ENCODE results near the gene MRPL37.
"Not testable (repeated sequence)": the region's sequence is repeated elsewhere in the genome, so short reads cannot be mapped to it uniquely, and the experiment has no call there.

Gene MRPL37

DNA sequence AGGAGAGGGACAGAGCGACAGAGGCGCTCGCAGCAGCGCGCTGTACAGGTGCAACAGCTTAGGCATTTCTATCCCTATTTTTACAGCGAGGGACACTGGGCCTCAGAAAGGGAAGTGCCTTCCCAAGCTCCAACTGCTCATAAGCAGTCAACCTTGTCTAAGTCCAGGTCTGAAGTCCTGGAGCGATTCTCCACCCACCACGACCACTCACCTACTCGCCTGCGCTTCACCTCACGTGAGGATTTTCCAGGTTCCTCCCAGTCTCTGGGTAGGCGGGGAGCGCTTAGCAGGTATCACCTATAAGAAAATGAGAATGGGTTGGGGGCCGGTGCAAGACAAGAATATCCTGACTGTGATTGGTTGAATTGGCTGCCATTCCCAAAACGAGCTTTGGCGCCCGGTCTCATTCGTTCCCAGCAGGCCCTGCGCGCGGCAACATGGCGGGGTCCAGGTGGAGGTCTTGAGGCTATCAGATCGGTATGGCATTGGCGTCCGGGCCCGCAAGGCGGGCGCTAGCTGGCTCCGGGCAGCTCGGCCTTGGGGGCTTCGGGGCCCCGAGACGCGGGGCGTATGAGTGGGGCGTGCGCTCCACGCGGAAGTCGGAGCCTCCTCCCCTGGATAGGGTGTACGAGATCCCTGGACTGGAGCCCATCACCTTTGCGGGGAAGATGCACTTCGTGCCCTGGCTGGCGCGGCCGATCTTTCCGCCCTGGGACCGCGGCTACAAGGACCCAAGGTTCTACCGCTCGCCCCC, at the start of gene MRPL37, which contains the start of gene CYB5RL:
Gene MRPL37, plus strand, starts transcription at position 403 of the 754 bp plus-strand sequence. Its CDS starts 77 bp downstream, at position 480.
Gene CYB5RL, minus strand, starts transcription at position 266 of the 754 bp plus-strand sequence. CDS start 4,414 bp downstream, outside the sequence.
- peak; percentile 84 for DNase-seq (ENCODE audit: low read depth)

DNA sequence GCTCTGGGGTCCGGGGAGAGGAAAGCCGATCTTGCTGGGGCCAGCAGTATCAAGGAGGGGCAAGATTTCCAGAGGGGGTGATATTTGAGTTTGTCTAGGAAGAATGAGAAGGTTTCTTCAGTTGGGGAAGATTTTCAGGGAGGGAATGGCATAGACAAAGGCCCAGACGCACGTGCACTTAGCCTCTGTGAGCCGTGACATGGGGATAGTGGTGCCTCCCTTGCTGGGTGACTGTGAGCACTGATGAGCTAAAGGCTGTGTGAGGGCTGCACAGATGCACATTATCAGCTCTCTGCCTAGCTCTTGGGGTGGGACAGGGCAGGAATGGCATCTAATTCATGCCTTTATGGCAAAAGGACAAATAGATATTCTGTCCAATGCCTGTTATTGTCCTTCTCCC, 49.0 kb upstream of the MRPL37 start:
- no peak for DNase-seq (ENCODE audit: low read depth)

DNA sequence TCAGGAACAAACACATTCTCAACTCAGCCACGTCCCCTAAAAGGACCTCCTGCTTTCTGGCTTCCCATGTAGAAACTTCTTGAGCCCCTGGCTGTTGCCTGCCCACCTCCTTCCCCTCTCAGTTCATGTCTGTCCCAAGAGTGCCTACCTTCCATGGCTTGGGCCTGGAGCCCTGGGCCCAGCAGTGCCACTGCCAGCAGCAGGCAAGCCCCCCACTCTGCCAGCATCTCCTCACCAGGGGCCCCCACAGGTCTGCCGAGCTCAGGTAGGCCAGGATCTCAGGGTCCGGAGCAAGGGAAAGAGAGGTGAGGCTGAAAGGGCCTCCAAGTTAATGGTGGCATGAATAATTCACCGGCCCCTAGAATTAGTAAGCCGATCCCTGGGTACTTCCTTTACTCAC, 47.3 kb upstream of the MRPL37 start, which contains the start of gene CDCP2:
Gene CDCP2, minus strand, starts transcription at position 305 of the 400 bp plus-strand sequence. Its CDS starts 78 bp downstream, at position 227.
- no peak for DNase-seq (ENCODE audit: low read depth)

DNA sequence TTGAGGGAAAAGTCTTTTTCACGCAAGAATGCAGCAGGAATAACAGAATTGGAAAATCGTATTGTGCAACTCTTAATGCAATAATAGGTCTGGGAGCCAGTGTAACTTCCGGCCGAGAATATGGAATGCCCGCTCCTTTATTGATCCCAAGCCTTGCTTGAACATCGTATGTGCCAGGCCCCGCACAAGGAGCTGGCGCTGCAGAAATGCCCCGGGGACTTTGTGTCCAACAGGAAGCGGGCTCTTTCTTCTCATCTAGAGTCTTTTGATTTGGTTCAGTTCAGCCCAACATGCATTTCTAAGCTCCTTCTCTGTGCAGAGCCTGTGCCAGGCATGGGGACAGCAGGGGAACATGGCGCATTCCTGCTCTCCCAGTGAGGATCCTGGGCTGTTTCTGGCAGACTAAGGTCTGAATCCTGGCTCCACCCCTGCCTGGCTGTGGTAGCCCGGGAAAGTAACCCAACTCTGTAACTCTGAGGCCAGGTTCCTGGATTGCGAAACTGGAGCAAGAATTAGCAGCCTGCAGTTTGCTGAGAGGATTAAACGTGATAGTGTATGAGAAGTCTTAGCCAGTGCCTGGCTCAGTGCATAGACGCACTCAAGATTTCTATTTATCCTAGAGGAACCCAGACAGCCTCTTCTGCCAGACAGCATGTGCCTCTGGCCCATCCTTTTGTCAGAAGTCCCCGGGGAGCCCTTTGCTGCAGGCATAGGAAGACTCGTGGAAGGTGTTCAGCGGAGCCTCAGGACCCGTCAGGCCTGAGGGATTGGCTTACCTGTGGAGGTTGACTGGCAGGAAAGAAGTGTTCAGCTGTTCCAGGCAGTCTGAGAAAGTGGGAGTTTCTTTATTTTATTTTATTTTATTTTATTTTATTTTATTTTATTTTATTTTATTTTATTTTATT, 46.2 kb upstream of the MRPL37 start:
- no peak for DNase-seq (ENCODE audit: low read depth)

DNA sequence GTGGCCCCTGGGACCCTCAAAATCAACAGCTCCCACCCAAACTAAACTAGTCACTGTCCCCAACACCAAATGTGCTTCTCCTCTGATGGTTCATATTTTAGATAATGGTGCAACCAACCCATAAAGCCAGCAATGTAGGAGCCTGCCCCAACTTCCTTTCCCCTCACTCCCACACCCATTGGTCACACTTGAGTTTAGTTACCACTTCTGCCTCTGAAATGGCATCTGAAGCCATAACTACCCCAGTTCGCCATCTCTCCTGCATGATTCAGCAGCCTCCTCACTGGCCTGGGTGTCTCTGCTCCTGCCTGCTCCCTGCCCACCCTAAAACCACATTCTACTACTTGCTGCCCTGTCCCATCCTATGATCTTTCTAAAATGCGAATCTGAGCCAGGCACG, 43.8 kb upstream of the MRPL37 start:
- no peak for DNase-seq (ENCODE audit: low read depth)

DNA sequence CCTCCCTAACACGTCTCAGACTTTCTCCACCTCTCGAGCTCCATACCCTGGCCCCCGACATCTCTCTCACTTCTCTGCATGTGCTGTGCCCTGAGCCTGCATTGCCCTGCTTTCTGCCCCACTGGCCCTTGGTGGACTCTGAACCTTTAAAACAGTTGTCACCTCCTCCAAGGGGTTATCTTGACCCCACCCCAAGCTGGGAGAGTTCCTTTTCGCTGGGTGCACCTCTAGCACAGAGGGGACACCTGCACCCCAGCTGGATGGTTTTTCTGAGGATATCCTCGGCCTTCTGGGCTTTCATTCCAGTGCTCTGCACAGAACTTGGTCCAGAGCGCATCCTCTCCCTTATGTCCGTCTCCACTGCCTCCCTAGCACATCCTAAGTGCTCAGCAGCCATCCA, 43.0 kb upstream of the MRPL37 start:
- DNase-seq (ENCODE audit: low read depth) = no peak

DNA sequence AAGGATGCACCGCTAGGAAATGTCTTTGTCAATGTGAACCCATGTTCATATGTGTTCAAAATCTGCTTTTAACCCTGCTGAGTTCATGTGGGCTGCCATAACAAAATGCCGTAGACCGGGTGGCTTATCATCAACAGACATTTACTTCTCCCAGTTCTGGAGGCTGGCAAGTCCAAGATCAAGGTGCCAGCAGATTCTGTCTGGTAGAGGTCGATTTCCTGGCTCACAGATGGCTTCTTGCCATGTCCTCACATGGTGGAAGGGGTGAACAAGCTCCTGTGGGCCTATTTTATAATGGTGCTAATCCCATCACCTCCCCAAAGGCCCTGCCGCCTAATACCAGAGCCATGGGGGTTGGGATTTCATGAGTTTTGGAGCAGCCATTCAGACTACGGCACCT, 42.6 kb upstream of the MRPL37 start:
- no peak for DNase-seq (ENCODE audit: low read depth)

DNA sequence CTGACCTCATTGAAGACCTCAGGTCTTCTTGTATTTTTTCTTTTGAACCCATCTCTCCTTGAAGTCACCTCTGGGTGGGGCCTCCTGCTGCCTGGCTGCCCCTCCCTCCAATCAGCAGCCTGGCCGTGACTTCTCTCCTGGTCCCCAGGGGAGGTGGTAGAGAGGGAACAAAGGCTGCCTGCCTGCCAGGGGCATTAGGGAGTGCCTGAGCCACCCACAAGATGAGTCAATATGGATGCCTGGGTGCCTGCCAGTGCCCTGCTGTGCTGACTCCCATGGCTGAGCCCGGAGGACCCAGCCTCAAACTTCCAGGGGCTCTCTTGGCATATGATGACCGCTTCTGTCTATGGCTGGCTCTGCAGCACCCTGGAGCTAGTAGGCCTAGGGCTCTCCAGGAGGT, 41.9 kb upstream of the MRPL37 start:
- DNase-seq (ENCODE audit: low read depth) = no peak

DNA sequence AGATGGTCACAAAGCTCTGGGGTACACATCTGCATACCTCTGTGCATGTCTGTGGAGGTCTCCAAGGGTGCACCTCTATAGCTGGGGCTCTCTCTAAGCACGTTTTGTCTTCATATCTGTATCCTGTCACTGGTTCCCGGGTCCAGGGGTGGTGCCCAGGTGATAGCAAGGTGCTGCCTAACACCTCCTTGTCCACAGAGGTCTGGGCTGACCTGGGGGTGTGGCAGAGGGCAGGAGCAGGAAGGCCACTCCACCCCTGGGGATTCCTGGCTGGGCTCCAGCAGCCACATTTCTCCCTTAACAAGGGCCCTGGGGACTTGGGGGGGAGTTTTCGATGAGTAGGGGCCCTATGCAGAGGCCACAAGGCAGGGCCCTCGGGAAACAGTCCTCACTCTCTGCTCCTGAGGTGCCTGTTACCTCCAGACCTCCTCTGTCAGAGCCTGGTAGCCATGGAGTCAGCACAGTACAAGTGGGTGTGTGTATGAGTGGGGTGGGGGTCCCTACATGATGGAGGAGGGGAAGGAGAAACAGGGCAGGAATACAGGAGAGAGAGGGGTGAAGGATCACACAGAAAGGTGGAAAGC, 40.1 kb upstream of the MRPL37 start:
- no peak for DNase-seq (ENCODE audit: low read depth)

DNA sequence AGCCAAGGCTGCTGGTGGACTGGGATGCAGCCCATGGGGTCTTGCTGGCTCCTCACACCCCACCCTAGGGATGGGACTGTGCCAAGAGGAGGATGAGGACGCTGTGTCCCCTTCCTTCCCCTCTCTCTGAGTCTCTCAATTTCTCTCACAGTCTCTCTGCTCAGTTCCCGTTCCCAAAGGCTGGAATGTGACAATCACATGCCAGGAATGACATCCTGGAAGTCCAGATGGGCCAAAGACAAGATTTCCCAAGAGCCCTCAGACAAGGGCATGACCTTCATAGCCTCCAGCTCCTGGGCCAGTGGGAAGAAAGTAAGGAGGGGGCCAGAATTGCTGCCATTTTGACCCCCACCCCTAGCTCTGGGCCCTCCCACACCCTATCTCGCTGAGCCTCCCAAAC, 39.6 kb upstream of the MRPL37 start:
- DNase-seq (ENCODE audit: low read depth) = no peak

DNA sequence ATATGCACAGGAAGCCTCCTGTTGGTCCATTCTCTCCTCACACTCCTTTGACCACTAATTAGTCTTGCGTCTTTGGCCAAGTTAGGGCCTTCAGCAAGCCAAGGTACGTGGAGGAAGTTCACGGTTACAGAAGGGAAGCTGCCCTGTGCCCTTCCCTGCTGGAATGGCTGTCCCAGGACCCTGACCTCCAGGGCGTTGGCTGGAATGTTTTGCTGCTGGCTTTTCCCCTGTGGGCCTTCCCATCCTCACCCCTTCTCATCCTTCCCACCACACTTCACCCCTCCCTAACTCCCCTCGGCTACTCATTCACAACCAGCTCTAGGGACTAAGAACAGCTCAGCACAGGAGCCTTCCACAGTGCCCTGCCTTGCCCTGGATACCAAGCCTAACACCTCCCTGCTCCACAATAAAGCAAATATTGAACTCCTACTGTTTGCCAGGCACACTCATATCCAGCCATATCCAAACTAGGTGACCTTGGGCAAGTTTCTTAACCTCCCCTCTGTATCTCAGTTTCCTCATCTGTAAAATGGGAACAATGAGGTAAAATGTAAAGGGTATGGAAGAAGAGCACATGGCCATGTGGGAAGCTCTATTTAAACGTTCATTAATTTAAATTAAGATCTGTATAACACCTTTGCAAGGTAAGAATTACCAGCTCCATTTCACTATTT, 38.3 kb upstream of the MRPL37 start:
- DNase-seq (ENCODE audit: low read depth) = no peak

DNA sequence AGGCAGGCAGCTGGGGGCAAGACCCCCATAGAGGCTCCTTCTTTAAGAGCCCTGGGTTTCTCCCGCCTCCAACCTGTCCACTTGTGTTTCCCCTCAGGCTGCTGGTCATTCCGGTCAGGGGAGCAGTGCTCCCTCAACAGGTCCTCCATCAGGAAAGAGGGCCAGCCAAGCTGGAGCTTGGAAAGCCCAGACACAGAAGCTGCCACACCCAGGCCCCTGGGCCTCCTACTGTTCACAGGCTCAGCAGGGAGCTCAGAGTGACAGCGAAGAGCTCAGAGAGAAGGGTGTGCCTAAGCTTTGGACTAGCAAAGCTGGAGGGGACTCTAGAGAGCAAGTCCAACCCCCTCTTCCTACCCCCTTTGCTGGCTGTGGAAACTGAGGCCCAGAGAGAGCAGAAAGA, 36.9 kb upstream of the MRPL37 start:
- DNase-seq (ENCODE audit: low read depth) = no peak

DNA sequence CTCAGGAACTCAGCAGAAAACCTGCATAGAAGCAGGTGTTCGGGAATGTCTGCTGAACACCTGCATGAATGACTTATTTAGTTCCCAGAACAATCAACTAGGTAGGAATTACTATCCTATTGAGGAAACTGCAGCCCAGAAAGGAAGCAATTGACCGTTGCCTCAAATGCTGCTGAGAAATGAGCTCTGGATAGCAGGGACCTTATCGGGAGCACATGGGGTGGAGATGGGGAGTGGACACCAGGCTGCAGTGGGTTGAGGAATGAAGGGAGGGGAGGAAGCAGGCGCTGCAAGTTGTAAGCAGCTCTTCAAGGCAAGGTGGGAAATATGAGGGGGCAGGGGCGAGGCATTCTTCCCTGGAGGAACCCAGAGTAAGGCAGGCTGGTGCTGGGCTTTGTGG, 36.4 kb upstream of the MRPL37 start:
- DNase-seq (ENCODE audit: low read depth) = no peak

DNA sequence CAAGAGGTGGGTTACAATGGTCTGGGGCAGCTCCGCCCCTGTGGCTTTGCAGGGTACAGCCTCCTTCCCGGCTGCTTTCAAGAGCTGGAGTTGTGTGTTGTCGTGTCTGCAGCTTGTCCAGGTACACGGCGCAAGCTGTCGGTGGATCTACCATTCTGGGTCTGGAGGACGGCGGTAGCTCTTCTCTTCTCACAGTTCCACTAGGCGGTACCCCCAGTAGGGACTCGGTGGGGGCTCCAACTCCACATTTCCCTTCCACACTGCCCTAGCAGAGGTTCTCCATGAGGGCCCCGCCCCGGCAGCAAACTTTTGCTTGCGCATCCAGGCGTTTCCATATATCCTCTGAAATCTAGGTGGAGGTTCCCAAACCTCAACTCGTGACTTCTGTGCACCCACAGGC, 34.8 kb upstream of the MRPL37 start:
- no peak for DNase-seq (ENCODE audit: low read depth)

DNA sequence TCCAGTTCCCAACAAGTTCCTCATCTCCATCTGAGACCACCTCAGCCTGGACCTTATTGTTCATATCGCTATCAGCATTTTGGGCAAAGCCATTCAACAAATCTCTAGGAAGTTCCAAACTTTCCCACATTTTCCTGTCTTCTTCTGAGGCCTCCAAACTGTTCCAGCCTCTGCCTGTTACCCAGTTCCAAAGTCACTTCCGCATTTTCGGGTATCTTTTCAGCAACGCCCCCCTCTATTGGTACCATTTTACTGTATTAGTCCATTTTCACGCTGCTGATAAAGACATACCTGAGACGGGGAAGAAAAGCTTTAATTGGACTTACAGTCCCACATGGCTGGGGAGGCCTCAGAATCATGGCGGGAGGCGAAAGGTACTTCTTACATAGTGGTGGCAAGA, 33.6 kb upstream of the MRPL37 start:
- DNase-seq (ENCODE audit: low read depth) = not testable (repeated sequence)

DNA sequence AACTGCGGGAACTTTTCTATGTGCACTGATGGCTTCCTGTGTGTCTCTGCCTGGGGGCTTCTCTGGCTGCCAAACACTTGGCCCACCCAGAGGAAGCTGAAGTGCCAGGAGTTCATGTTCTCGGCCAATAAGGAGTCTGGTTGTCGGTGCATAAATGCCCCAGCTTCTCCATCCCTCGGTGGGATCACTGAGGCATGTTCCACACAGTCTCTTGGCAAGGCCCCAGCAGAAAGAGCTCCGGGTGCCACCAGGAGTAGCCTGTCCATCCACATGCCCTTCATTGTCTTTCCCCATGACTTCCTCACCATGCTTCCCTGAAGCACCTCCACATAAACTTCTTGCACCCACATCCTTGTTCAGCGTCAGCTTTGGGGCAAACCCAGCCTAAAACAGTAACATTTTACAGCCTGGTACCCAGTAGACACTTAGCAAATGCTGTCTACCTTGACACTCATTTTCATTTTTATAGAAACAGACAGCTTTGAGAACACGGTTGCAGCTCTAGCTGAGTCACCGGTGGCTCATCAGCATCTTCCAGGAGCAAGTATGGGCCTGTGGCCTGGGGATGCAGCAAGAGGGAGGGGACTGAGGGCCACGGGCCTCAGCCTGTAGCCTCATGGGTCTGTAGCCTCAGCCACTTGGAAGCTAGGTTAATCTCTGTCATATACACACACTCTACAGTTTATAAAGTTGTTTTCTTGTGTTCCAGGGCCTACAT, 32.4 kb upstream of the MRPL37 start:
- no peak for DNase-seq (ENCODE audit: low read depth)

DNA sequence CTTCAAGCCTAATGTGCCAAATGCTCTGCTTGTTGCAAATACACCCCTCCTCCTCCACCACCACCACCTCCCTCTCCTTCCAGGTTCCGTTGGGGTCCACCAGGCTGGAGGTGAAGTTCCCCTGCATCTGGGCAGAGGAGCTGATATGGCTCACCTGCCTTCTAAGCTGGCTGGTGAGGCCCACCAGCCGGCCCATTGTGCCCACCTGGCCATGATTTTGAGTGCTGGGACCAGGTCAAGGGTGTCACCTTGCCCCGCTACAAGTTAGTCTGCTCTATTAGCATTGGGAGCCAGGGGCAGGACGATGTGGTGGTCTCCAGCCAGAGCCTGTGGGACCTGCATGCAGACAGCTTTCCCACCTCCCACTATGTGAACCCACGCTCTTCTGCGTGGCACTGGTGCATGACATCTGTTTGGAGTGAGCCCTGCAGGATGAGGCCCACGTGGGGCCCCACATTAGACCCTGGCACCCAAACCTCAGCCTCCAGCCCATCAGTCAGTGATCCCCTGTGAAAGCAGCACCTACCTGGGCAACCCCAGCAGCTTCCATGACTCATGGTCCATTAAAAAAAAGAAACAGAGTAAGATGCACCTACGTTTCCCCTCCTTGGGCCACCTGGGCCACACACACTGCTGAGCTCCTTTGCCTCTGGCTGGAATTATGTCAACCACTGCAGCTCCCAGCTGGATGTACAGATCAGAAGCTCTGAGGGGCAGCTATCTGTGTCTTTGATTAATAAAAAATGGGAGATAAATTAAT, 31.6 kb upstream of the MRPL37 start:
- no peak for DNase-seq (ENCODE audit: low read depth)

DNA sequence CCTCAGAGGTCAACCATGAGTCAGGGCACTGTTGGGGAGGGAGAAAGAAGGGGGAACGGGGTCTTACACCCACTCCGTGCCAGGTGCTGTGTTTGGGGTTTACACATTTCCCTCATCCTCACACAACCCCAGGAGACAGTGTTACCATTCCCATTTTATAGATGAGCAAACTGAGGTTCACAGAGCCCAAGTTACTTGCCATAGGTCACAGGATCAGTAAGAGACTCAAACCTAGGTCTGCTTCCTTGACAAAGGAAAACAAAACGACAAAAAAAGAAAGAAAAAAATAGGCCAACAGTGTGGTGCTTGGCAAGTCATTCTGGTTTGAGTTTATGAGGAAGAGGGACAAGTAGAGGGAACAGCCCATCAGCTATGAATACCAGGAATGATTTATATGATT, 30.9 kb upstream of the MRPL37 start:
- no peak for DNase-seq (ENCODE audit: low read depth)

DNA sequence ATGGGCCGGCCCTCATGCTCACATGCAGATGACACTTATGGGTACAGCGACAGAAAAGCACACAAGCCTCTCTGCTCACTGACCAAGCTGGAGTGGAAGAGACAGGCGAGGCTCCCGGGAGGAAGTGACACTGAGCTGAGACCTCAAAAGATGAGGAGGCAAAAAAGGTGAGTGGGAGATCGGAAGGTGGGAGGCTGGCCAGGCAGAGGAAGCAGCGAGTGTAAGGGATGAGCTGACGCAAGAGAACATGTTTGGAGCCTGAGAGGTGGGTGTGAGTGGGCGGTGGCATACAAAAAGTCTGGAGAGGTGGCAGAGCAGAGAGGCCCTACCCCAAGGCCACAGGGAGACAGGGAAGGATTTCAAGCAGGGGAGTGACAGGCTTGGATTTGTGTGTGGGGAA, 29.0 kb upstream of the MRPL37 start:
- no peak for DNase-seq (ENCODE audit: low read depth)

DNA sequence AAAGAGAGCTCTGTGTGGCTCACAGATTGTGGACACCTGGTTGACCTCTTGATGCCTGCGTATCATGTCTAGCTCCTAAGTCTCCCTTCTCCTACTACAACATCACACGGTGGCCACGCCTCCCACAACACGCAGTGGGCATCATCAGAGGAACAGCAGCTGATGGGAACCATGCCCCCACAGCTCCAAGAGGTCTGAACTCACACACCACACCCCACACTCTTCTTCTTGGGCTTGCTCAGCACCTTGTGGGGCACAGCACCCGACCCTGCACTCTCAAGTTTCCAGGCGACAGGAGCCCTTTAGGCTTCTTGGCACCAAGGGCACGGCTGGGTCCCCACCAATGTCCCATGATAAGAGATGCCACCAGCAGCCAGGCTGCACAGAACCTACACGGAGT, 28.4 kb upstream of the MRPL37 start:
- DNase-seq (ENCODE audit: low read depth) = no peak

Measured in activated T-cell treated with anti-CD3 and anti-CD28 coated beads for 48 hours (primary cell).